Measurements from ENCODE around the gene UGT1A8. TPM values are rescaled to one million over a fixed set of nuclear protein-coding genes. Genes with fewer than 3 reads are reported as not detected.

Gene UGT1A8
- total RNA-seq, 1 experiment from 2014 or later, result 0.17 TPM

GRCh38 chr2:233772583-233772982 lies 155.2 kb downstream of the UGT1A8 start:
- Histone ChIP-seq H3K4me2 (no peak overlapping the region), H3K79me2 (ENCODE audit: low read depth) (no peaks in the 10 kb centered on the region; the same call in 1 of the 2 replicates), H3K27ac (no peak overlapping the region), H3K9me3 (ENCODE audit: insufficient read depth, low read depth) (no peaks in the 10 kb centered on the region; the same call in 1 of the 2 replicates), H3F3A (ENCODE audit: insufficient read depth, low read depth) (peaks cover 78% of the 10 kb centered on the region; the same call in 1 of the 2 replicates), H3K9me2 (ENCODE audit: insufficient read depth) (no peaks in the 10 kb centered on the region), H2AFZ (no peak overlapping the region), H3K36me3 (ENCODE audit: low read depth) (peaks cover 47% of the 10 kb centered on the region), H3K27me3 (ENCODE audit: insufficient read depth, low read depth) (no peaks in the 10 kb centered on the region), H4K20me1 (ENCODE audit: insufficient read depth) (peaks cover 12% of the 10 kb centered on the region; the same call in 1 of the 2 replicates), H3K4me1 (replicated peaks; ENCODE audit: insufficient read depth) (no peaks in the 10 kb centered on the region), H3K4me3 (no peak overlapping the region)
- BruUV-seq (replicated peaks), result no TSS peak
- intact Hi-C loops (cut with micrococcal nuclease; ENCODE audit: unreplicated experiment), result no loop called here
- no peak for TF ChIP-seq CTCF (conservative IDR thresholded peaks at IDR 0.05)
- no peak for TF ChIP-seq EZH2 (IDR thresholded peaks at IDR 0.05; ENCODE audit: low read depth)
- ChIA-PET POLR2A (ENCODE audit: unreplicated experiment) (no interaction called here), CTCF (no interaction called here)
- DNase-seq, result no peak

GRCh38 chr2:233773854-233774253 lies 156.4 kb downstream of the UGT1A8 start:
- peaks cover 39% of the 10 kb centered on the region for H3K36me3 ChIP-seq (ENCODE audit: low read depth)
- no peak overlapping the region for H3K4me3 ChIP-seq
- no TSS peak for BruUV-seq (replicated peaks)
- no peaks in the 10 kb centered on the region; the same call in 1 of the 2 replicates for H3K9me3 ChIP-seq (ENCODE audit: insufficient read depth, low read depth)
- no peak for TF ChIP-seq EZH2 (IDR thresholded peaks at IDR 0.05; ENCODE audit: low read depth)
- TF ChIP-seq CTCF (conservative IDR thresholded peaks at IDR 0.05), result no peak
- intact Hi-C loops (cut with micrococcal nuclease; ENCODE audit: unreplicated experiment), result no loop called here
- no peak for DNase-seq
- ChIA-PET CTCF (no interaction called here), POLR2A (ENCODE audit: unreplicated experiment) (interaction anchor here (0.7 kb wide), 1 partner anchor 16 kb away, joined by 6 read pairs; no protein-coding TSS in a partner anchor)
- H3K79me2 ChIP-seq (ENCODE audit: low read depth), result no peaks in the 10 kb centered on the region; the same call in 1 of the 2 replicates
- no peak overlapping the region for H3K4me2 ChIP-seq
- no peaks in the 10 kb centered on the region for H3K4me1 ChIP-seq (replicated peaks; ENCODE audit: insufficient read depth)
- no peak overlapping the region for H3K27ac ChIP-seq
- H3K27me3 ChIP-seq (ENCODE audit: insufficient read depth, low read depth), result no peaks in the 10 kb centered on the region
- peaks cover 70% of the 10 kb centered on the region; the same call in 1 of the 2 replicates for H3F3A ChIP-seq (ENCODE audit: insufficient read depth, low read depth)
- H2AFZ ChIP-seq, result no peak overlapping the region
- no peaks in the 10 kb centered on the region for H3K9me2 ChIP-seq (ENCODE audit: insufficient read depth)
- peaks cover 5% of the 10 kb centered on the region; the same call in 1 of the 2 replicates for H4K20me1 ChIP-seq (ENCODE audit: insufficient read depth)

- intact Hi-C loops (cut with micrococcal nuclease; ENCODE audit: unreplicated experiment), result no loop called here
- DNase-seq, result peak in 1 of 2 experiments; percentile 43
- H3K4me1 ChIP-seq (replicated peaks; ENCODE audit: insufficient read depth), result no peaks in the 10 kb centered on the region
- H3K36me3 ChIP-seq (ENCODE audit: low read depth), result peaks cover 24% of the 10 kb centered on the region
- H3F3A ChIP-seq (ENCODE audit: insufficient read depth, low read depth), result peaks cover 55% of the 10 kb centered on the region; the same call in 1 of the 2 replicates
- no peak overlapping the region for H3K4me3 ChIP-seq
- ChIA-PET CTCF (interaction anchor here (0.6 kb wide), 1 partner anchor 26 kb away, joined by 4 read pairs; no protein-coding TSS in a partner anchor), POLR2A (ENCODE audit: unreplicated experiment) (interaction anchor here (0.8 kb wide), 2 partner anchors 70 to 73 kb away, joined by 3 to 13 read pairs; no protein-coding TSS in a partner anchor)
- H3K79me2 ChIP-seq (ENCODE audit: low read depth), result no peaks in the 10 kb centered on the region
- BruUV-seq (replicated peaks), result TSS peak; percentile 4
- no peak overlapping the region for H3K27ac ChIP-seq
- TF ChIP-seq CTCF (conservative IDR thresholded peaks at IDR 0.05) (no peak), EZH2 (IDR thresholded peaks at IDR 0.05; ENCODE audit: low read depth) (no peak)
- H3K9me2 ChIP-seq (ENCODE audit: insufficient read depth), result no peaks in the 10 kb centered on the region
- H2AFZ ChIP-seq, result no peak overlapping the region
- peaks cover under 1% of the 10 kb centered on the region; the same call in 1 of the 2 replicates for H4K20me1 ChIP-seq (ENCODE audit: insufficient read depth)
- H3K27me3 ChIP-seq (ENCODE audit: insufficient read depth, low read depth), result no peaks in the 10 kb centered on the region
- no peak overlapping the region for H3K4me2 ChIP-seq
- H3K9me3 ChIP-seq (ENCODE audit: insufficient read depth, low read depth), result no peaks in the 10 kb centered on the region; the same call in 1 of the 2 replicates
Observed at GRCh38 chr2:233775414-233775813, 158.0 kb downstream of the UGT1A8 start.
